ENCODE data around the gene CCDC88C. TPM values are rescaled to one million over a fixed set of nuclear protein-coding genes. Genes with fewer than 3 reads are reported as not detected.
A peak's percentile ranks its signal among the peaks of the same experiment; 100 is the strongest.

Gene CCDC88C
- total RNA-seq, 6 donors from 2014 or later = 33.1 to 119 (median 54.5) TPM

- no peak for TF ChIP-seq EP300 (IDR thresholded peaks at IDR 0.05)
- no peak for TF ChIP-seq POLR2AphosphoS5 (IDR thresholded peaks at IDR 0.05)
- TF ChIP-seq POLR2A (IDR thresholded peaks at IDR 0.05) = no peak
- TF ChIP-seq CTCF (IDR thresholded peaks at IDR 0.05) = no peak
- Histone ChIP-seq H3K27ac (peak overlapping the region in 1 of 4 donors; percentile 17), H3K4me1 (peaks cover 14 to 62% (median 34%) of the 10 kb centered on the region in 4 donors), H3K4me3 (no peak overlapping the region), H3K9me3 (no peaks in the 10 kb centered on the region), H3K36me3 (no peaks in the 10 kb centered on the region), H3K27me3 (no peaks in the 10 kb centered on the region)
- no peak for DNase-seq
- 63 to 67% methylated on average over 12 of the region's 12 CpGs for WGBS, 2 donors
- ATAC-seq (ENCODE audit: low FRiP score in 2 of 2) = no peak
These were observed 27.3 kb downstream of the CCDC88C start for GRCh38 chr14:91390165-91390778.

GRCh38 chr14:91389150-91389549 lies 28.5 kb downstream of the CCDC88C start:
- no peak for DNase-seq
- Histone ChIP-seq H3K27me3 (no peaks in the 10 kb centered on the region), H3K4me3 (no peak overlapping the region), H3K4me1 (peaks cover 14 to 61% (median 33%) of the 10 kb centered on the region in 4 donors), H3K36me3 (no peaks in the 10 kb centered on the region), H3K27ac (no peak overlapping the region), H3K9me3 (no peaks in the 10 kb centered on the region)
- TF ChIP-seq POLR2AphosphoS5 (IDR thresholded peaks at IDR 0.05) = no peak
- no peak for TF ChIP-seq EP300 (IDR thresholded peaks at IDR 0.05)
- TF ChIP-seq POLR2A (IDR thresholded peaks at IDR 0.05) = no peak
- TF ChIP-seq CTCF (IDR thresholded peaks at IDR 0.05) = no peak
- no peak for ATAC-seq (ENCODE audit: low FRiP score in 2 of 2)
- WGBS, 2 donors = 77 to 82% methylated on average over 5 of the region's 5 CpGs

- peak in 1 of 2 donors; percentile 65 for ATAC-seq (ENCODE audit: low FRiP score in 2 of 2)
- peaks cover 14 to 62% (median 33%) of the 10 kb centered on the region in 4 donors for H3K4me1 ChIP-seq
- no peak for TF ChIP-seq CTCF (IDR thresholded peaks at IDR 0.05)
- WGBS, 2 donors = 60 to 86% methylated on average over 13 of the region's 13 CpGs
- H3K36me3 ChIP-seq = no peaks in the 10 kb centered on the region
- H3K9me3 ChIP-seq = no peaks in the 10 kb centered on the region
- peak in 1 of 2 donors; percentile 57 for DNase-seq
- peak overlapping the region in 1 of 4 donors; percentile 25 for H3K27ac ChIP-seq
- H3K27me3 ChIP-seq = no peaks in the 10 kb centered on the region
- H3K4me3 ChIP-seq = no peak overlapping the region
These were observed 29.1 kb downstream of the CCDC88C start for GRCh38 chr14:91388551-91388975.

- no peaks in the 10 kb centered on the region for H3K27me3 ChIP-seq
- H3K4me1 ChIP-seq = peaks cover 18 to 62% (median 32%) of the 10 kb centered on the region in 4 donors
- DNase-seq = no peak
- peak overlapping the region in 2 of 4 donors; percentile 22 to 25 for H3K27ac ChIP-seq
- H3K9me3 ChIP-seq = no peaks in the 10 kb centered on the region
- 85 to 100% methylated on average over 2 to 10 of the region's 10 CpGs for WGBS, 2 donors
- no peak for ATAC-seq (ENCODE audit: low FRiP score in 2 of 2)
- H3K4me3 ChIP-seq = no peak overlapping the region
- H3K36me3 ChIP-seq = no peaks in the 10 kb centered on the region
- TF ChIP-seq POLR2AphosphoS5 (IDR thresholded peaks at IDR 0.05) (no peak), EP300 (IDR thresholded peaks at IDR 0.05) (no peak), CTCF (IDR thresholded peaks at IDR 0.05) (no peak), POLR2A (IDR thresholded peaks at IDR 0.05) (no peak)
These were observed 29.7 kb downstream of the CCDC88C start for GRCh38 chr14:91387951-91388381.

Measured in upper lobe of left lung (tissue), 6 donors.